RPMI8226 (cell line): ENCODE measurements around the gene ARSB.
"Not testable (repeated sequence)": the region's sequence is repeated elsewhere in the genome, so short reads cannot be mapped to it uniquely, and the experiment has no call there.

Experiments used
- DNase-seq: peaks from one replicate; pipeline ENCODE4 v3.0.0-alpha.2; 2015

Gene ARSB

DNA sequence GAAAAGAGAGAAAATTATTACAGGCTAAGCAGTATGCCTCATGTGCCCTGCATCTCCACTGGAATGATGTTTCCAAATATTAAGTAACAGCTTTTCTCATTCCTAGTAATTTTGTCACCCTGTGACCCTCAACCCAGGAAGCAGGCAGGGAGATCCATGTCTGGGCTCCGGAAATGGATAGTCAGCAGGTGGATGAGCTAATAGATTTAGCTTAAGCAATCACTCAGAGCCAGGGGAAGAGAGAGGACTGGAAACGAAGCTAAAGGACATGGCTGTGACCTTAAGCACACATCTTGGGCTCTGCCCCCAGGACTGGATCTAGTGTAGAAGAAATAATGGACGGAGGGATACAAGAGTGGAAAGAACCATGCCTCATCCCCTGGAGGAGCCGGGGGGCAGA lies 89.5 kb downstream of the ARSB start:
- DNase-seq, result no peak

DNA sequence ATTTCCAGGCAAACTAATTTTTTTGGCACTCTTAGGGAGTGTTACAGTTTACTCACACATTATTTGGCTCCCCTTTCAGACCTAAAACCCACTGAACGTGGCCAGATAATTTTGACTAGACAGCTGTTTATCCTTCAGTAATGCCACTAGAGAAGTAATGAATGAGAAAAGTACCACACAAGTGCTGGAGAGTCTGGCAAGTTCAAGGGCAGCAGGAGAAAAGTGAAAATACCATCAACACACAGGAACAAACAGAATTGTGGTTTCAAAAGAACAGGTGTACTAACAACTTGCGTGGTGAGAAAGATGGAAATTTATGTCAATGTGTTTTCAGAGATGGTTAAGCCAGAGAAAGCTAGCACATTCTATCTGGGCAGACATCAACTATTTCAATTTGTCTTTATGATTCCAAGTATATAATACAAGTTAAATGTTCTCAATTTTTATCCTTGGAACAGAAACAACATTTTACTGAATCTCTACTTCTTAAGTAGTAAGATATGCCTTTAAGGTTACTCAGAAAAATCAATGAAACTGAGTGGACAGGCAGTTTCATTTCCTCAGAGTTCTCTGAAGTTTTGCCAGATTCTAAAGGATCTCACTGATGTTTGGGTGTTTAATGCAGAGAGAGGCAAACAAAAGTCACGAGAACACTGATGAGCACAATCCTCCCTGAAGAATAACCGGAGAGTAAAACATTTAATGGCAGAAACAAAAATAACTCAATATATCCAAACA lies 91.0 kb downstream of the ARSB start:
- DNase-seq, result peak; percentile 80

DNA sequence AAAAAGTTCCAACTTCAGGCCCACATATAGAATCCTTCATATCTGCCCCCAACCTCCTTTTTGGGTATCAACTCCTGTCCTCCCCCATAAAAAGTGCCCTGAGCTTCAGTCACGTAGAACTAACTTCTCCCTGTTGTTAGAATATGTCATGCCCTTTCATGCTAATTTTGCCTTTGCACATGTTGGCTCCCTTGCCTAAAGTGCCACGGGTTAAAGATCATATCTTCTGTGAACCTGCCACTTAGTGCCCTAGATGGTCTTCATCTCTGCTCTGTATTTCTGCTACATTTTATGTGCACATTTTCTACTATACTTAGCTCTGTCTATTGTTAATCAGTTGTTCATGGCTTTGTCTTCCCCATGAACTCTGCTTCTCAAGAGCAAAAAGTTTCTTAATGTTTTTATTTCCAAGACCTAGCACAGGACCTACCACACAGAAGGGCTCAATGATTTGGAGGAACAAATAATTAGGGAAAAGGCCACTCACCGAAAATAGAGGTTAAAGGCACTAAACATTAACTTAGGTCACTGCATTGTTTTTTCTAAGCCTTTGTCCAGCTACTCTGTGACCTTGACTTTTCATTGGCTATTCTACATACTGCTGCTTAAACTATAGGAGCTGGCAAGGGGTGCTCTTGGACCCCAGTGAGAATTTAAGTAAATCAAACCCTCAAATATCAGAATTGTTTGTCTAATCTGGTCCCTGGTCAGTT lies 94.3 kb downstream of the ARSB start:
- no peak for DNase-seq

DNA sequence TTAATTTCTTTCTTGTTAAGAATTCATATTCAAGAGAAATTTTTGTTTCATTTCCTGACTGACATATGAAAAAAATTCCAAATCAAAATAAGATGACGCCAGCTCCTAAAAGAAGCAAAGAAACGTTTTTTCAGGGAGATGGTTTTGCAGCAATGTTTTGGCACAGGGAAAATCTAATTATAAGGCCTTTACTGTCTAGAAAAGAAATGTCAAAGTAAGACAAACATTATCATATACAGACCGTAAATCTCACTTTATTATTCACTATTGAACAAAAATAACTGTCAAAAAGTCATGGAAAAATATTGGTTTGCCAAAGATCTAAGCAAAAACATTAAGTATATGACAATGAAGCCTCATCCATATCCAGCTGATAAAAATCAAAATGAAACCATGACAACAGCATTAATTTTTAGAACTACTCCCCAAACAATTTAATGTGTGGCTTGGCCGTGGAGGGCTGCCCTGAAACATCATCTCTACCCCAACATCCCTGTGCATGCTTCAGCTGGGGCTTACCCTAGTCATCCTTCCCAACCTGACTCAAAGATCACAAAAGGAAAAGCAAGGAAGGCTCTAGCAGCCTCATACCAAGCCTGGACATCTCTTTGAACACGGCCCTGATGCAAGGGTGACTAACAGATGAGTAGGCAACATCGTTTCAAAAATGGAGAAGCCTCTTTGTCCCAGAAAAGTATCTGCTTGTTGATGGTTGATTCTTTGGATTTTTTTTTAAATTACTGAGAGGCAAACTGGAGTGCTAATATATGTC lies 95.6 kb downstream of the ARSB start:
- no peak for DNase-seq

DNA sequence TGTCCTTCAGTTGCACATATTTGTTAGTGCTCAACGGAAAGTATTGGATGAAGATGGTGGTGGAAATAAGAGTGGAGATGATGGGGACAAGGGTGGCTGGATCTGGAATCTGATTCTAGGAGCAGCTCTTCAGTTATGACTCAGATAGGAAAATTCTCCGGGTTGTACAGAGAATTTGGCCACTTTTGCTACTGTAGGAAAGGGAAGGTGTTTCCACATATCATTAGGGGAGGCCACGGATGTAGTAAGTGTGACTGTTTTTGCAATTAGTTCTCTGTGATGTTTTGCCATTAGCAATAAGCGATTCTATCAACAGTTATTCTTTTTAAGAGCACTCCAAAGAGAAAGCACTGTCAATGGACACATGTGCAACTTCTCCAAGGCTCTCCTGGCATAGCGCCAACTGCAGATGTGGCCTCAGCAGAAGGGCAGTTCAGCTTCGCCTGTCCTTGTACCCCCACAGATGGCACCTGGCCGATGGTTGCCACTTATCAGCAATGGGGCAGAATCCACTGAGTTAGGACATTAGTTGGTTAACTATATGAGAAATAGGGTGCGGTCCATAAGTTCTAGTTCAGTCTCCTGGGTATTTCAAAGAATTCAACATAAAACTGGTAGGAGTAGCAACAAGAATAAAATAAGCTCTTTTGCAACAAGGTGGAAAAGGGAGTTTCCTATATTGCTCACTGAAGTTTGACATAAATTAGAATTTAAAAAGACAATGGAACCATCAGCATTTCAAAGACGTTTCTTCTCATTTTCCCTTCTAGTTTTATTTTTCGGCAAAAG lies 96.3 kb downstream of the ARSB start:
- DNase-seq, result peak; percentile 71

DNA sequence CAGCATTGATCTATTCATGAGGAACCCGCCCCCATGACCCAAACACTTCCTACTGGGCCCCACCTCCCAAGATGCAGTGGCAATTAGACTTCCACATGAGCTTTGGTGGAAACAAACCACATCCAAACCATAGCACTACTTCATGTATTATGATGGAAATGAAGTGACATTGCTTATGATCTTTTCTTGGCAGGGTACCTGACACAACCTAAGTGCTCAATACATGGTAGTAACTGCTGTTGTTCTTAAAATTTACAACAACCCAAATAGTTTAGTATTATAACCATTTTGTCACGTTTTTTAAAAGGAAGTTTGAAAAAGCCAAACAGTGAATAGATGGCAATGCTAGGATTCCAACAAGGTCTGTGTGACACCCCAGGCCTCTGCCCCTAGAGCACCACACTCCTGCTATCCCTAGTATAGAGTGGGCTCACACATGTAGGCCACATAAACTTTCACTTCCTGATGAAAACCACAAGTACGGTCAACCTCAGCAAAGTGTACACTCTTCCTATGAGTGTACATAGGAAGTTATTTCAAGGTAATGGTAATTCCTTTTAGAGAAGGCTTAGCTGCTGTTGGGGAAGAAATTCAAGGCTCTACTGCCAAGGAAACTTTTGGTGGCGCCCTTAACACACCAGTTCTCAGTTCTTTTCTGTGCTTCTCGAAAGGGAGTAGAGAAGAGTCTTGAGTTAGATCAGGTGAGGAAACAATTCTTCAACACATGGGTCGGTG lies 97.6 kb downstream of the ARSB start:
- DNase-seq, result peak; percentile 52

DNA sequence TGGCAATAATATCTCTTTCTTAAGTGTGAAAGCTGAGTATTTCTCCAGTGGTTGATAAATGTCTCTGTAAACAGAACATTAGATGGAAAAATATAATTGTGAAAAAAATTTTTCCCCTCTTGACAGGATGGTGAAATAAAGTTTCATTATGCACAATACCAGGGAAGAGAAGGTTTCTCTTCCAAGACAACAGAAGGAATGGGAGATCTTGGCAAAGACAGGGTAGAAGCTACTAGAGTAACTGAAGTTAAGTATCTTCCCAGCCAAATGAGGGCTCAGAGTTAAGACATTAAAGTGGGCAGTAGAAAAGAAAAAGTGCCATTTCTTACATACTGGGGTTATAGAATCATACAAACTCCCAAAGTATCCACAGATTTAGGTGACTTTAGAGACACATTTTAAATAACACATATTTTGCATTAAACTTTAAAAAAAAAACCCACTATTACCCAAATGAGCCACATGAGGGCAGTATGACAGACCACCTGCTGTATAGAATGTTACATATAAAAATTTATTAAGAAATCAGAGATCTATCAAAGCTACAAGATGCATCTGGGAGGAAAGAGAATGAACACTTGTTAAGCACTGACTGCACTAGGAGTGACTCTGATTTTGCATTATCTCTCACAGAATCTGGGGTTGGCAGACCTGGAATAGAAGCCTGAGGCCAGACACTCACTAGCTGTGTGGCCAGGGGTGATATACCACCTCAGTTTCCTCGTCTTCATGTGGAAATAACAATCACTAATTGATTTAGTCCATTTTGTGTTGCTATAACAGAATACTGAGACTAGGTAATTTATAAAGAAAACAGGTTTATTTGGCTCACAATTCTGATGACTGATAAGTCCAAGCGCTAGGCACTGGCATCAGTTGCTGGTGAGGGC lies 98.5 kb downstream of the ARSB start:
- peak; percentile 20 for DNase-seq

DNA sequence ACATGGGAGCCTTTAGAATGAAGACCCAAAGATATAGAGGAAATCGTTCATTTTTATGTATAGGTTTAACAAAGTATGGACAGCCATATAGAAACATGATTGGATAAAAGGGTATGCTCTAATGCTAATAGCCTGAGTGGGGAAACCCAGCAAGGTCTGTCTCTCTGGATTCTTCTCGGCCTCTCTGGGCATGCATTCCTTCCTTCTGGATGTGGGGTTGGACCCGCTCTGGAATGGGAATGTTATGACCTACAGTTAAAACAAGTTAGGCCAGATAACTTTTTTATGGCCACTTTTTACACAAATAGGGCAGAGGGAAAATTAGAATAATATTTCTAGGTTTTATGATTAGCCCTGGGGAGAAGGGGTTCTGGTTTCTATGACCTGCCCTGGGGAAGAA lies 103.2 kb downstream of the ARSB start:
- DNase-seq, result no peak

DNA sequence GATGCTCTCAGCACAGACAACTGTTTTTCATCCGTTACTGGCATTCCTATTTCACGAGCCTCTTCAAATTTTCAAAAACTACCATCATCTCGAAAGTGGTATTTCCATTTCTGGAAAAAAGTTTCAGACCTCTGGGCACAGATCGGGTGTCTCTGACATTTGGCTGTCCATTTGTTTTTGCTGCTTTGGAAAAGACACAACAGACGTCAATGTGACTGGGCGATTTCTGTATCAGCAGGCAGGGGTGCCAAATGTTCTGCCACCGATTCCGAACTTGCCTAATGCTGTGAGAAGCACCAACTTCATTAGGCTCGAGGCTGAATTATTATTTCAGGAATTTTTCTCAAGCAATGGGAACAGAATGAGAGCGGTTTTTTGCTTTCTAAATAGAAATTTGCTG lies 105.6 kb downstream of the ARSB start:
- no peak for DNase-seq

DNA sequence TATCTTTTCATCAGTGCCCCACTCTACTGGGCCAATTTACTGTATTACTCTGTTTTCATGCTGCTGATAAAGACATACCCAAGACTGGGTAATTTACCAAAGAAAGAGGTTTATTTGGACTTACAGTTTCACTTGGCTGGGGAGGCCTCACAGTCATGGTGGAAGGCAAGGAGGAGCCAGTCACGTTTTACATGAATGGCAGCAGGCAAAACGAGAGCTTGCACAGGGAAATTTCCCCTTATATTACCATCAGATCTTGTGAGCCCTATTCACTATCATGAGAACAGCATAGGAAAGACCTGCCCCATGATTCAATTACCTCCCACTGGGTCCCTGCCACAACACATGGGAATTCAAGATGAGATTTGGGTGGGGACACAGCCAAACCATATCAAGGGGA lies 119.0 kb downstream of the ARSB start:
- DNase-seq, result not testable (repeated sequence)

DNA sequence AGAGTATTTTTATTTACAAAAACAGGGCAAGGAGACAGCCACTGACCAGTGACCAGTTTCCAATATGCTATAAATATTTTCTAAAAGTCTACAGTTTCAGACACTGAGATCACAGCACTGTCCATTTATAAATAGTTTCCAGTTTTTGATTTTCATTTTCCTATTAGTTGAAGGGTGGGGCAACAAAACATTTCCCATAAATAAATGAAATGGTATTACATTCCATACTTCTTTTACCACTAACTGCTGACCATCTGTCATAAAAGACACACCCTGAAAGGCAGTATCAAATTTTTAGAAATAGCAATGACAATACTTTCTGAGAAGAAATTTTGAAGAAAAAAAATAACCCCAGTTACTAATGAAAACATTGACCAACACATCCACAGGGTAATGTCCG lies 126.7 kb downstream of the ARSB start:
- DNase-seq, result no peak

DNA sequence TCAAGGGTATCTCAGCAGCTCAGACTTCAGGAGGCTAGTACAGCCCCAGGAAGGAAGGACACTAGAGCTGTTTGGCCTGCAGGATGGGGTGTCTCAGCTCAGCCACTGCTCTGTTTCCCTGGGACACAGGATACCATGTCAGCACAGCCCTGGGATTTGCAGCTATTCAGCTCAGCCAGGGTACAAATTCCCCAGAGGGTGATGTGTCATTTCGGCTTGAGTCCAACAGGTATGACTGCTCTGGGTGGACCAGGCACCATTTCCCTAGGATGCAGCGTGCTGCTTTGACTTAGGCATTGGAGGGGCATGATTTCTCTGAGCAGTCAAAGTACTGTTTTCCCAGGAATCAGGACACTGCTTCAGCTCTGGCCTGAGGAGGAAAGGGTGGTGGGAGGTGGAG lies 130.1 kb downstream of the ARSB start:
- DNase-seq, result no peak

DNA sequence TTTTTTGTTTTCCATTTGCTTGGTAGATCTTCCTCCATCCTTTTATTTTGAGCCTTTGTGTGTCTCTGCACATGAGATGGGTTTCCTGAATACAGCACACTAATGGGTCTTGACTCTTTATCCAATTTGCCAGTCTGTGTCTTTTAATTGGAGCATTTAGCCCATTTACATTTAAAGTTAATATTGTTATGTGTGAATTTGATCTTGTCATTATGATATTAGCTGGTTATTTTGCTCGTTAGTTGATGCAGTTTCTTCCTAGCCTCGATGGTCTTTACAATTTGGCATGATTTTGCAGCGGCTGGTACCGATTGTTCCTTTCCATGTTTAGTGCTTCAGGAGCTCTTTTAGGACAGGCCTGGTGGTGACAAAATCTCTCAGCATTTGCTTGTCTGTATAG lies 133.2 kb downstream of the ARSB start:
- not testable (repeated sequence) for DNase-seq

DNA sequence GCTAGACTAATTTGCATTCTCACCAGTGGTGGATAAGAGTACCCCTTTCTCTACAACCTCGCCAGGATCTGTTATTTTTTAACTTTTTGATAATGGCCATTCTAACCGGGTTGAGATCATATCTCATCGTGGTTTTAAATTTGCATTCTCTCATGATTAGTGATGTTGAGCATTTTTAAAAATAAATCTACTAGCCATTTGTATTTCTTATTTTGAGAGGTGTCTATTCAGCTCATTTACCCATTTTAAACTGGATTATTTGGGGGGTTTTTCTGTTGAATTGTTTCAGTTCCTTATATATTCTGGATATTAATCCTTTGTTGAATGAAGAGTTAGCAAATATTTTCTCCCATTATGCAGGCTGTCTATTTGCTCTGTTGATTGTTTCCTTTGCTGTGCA lies 139.6 kb downstream of the ARSB start:
- DNase-seq, result no peak

DNA sequence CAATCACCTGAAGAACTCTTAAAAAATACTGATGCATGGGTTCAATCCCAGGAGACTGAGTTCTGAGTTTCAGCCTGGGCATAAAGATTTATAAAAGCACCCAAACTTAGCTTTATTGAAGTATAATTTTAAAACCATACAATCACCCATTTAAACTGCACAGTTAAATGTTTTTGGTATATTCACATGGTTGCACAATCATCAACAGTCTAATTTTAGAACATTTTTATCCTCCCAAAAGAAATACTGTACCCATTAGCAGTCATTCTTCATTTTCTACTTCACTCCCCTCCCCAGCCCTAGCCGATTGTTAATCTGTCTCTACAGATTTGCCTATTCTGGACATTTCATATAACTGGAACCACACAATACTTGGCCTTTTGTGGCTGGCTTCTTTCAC lies 141.7 kb downstream of the ARSB start:
- DNase-seq, result no peak

DNA sequence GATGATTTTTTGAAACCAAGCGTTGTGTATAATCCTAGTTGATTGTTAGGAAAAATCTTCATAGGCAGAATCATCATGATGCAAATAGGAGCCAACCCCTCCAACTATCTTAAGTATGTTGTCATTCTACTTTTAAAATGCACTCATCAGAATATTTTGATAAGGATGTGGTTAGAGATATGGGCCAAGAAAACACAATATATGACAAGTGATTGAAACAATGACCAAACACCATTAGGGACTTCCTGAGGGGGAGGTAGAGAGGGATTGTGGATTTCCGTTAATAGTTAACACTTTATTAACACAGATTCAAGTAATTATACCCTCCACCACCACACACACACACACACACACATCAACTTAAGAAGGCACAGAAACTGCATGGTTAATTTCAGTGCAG lies 143.3 kb downstream of the ARSB start:
- DNase-seq, result no peak

DNA sequence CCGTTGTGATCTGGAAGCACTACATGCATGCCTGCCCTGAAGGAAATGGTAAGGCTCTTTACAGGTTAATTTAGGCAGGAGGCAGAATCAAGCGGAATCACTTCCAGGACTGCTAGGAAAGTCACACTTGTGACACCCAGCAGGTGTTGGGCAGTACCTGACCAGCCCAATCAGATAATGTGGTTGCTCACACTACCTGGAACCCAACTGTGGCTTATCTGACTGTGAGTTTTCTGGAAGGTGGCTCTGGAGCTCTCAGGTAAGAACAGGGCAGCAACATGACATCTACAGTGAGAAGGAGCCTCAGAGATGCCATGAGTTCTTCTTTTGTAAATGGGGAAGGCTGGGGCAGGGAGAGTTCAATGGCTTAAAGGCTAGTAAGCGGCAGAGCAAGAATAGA lies 146.4 kb downstream of the ARSB start:
- no peak for DNase-seq

DNA sequence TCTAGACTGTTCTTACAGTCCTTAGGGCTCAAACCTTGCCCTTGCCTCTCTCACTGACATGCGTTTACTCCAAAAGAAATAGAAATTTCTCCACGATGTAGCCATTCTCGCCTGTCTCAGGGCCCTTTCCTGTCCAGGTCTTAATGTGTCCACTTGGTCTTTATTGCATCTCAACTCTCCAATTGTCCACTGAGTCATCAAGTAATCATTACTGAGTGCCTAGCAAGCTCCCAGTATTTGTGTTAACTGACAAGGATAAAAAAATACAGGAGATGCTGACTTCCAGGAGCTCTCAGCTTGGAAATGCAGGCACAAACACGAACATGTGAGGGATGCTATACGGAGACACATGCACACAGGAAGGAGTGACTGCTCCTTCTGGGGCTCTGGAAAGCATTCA lies 147.3 kb downstream of the ARSB start:
- no peak for DNase-seq

DNA sequence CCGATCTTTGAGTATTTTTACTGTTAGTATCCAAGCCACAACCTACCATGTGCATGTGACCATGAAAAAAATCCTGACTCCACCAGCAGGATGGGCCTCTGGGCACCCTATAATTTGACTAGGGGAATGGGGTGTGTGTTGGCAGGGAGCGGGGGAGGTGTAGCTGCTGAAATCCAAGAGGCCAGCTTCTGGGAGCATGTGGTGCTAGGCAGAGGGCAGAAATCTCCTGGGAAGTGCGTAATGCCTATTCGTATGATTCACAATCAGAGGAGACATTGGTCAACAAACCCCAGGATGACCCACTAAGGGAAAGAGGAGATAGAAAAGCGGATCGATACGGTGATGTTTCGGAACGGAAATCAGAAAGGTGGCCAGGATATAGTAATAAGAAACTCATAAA lies 149.9 kb downstream of the ARSB start:
- DNase-seq, result no peak

DNA sequence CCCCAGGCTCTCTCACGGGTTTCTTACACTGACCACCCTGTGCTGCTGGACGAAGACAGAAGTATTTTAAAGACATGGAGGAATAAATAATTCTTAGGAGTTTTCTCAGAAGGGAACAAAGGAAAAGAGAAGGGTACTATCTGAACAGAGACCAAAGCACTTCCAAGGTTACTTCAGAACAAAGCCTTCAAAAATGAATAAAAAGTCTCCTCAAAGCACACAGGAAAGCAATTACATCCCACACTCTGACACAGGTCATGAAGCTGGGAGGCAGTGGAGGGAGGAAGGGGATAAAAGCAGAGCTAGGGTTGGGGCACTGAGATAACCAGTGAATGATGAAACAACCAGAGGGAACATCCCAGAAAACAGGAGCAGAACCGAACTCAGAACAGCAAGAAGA lies 151.8 kb downstream of the ARSB start:
- DNase-seq, result no peak

DNA sequence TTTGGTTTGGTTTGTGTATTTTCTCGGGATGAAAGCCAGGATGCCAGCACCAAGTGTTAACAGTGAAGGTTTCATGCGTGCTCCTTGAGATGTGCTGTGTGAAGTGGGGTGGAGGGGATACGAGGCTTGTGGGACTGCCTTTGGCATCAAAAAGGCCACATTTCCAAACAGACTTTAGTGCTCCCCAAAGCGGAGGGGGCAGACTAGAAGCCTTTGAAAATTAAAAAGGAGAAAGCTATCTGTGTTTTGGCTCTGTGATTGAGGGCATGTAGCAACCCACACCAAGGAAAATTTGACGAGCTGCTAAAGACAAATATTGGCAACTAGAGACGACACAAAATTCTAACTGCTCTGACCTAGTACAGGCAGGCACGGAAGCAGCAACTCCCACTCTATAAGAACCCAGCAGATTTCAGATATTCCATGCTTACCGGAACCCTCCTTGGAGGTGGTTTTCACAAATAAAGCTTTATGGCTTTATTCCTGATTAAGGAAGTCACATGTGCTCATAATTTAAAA lies 154.5 kb downstream of the ARSB start:
- no peak for DNase-seq
